CD4-positive, alpha-beta memory T cell (primary cell): ENCODE measurements around the gene WHRN. TPM values are rescaled to one million over a fixed set of nuclear protein-coding genes. Genes with fewer than 3 reads are reported as not detected.

Experiments
- CTCF ChIA-PET: fragments of 350-600 bp; sonication (Branson Sonifier 250); formaldehyde crosslinking; loops from one replicate; lab custom pipeline; 2021; ENCODE audit warnings: inconsistent platforms; ENCODE audit not compliant: partially characterized antibody; lab: Charles Lee
- POLR2A ChIA-PET: fragments of 350-600 bp; sonication (Branson Sonifier 250); formaldehyde crosslinking; loops from one replicate; lab custom pipeline; 2021; ENCODE audit not compliant: partially characterized antibody; lab: Charles Lee
- DNase-seq, 5 donors: peaks; one replicate each; pipeline versions ENCODE4 v3.0.0 to v3.0.0-alpha.2; 2020 to 2022; ENCODE audit warnings: mixed read lengths in 1 of 5
- H3K27ac ChIP-seq: one replicate; pipeline ENCODE4 v1.7.0; 2013; ENCODE audit warnings: low read depth, low read length
- H3K27me3 ChIP-seq: 2 replicates; pipeline ENCODE4 v1.7.0; 2013; ENCODE audit warnings: mild to moderate bottlenecking, low read length, moderate library complexity; ENCODE audit not compliant: insufficient read depth
- H3K36me3 ChIP-seq: 2 replicates; pipeline ENCODE4 v1.7.0; 2013; ENCODE audit warnings: mild to moderate bottlenecking, low read length, moderate library complexity; ENCODE audit not compliant: insufficient read depth
- H3K4me1 ChIP-seq: 2 replicates; pipeline ENCODE4 v1.7.0; 2013; ENCODE audit warnings: mild to moderate bottlenecking, low read length, moderate library complexity; ENCODE audit not compliant: insufficient read depth
- H3K4me3 ChIP-seq, 2 donors: one replicate each; pipeline ENCODE4 v1.7.0; 2013; ENCODE audit warnings: low read length in 2 of 2, mild to moderate bottlenecking in 1 of 2
- H3K9me3 ChIP-seq, 2 donors: one replicate each; pipeline ENCODE4 v1.7.0; 2013; ENCODE audit warnings: low read length in 2 of 2, control low read depth in 1 of 2; ENCODE audit not compliant: control insufficient read depth in 1 of 2
- H3K27ac Mint-ChIP-seq, 7 donors: one replicate each; pipeline ENCODE4 v1.8.0; 2020 to 2021; ENCODE audit warnings: mixed read lengths in 7 of 7, mild to moderate bottlenecking in 6 of 7, inconsistent platforms in 3 of 7, moderate library complexity in 3 of 7
- H3K27me3 Mint-ChIP-seq, 2 donors: one replicate each; pipeline ENCODE4 v1.8.0; 2020 to 2021; ENCODE audit warnings: mixed read lengths in 2 of 2
- H3K36me3 Mint-ChIP-seq, 2 donors: one replicate each; pipeline ENCODE4 v1.8.0; 2020 to 2021; ENCODE audit warnings: mixed read lengths in 2 of 2, inconsistent platforms in 1 of 2, mild to moderate bottlenecking in 1 of 2
- H3K4me1 Mint-ChIP-seq, 4 donors: one replicate each; pipeline ENCODE4 v1.8.0; 2020 to 2021; ENCODE audit warnings: mixed read lengths in 4 of 4, mild to moderate bottlenecking in 1 of 4
- H3K4me3 Mint-ChIP-seq, 8 donors: one replicate each; pipeline ENCODE4 v1.8.0; 2020 to 2021; ENCODE audit warnings: mixed read lengths in 8 of 8, mild to moderate bottlenecking in 7 of 8, moderate library complexity in 6 of 8, inconsistent platforms in 3 of 8
- H3K9me3 Mint-ChIP-seq, 8 donors: one replicate each; pipeline ENCODE4 v1.8.0; 2020 to 2021; ENCODE audit warnings: mixed read lengths in 8 of 8, mild to moderate bottlenecking in 5 of 8, inconsistent platforms in 3 of 8, moderate library complexity in 1 of 8
- intact Hi-C: fragments of 100-400 bp; cut with micrococcal nuclease; formaldehyde crosslinking; loops from one replicate; pipeline ENCODE4 v1.15.1; 2023
- polyA plus RNA-seq, 2 donors: library from polyadenylated mRNA; unstranded; fragments of 300-500 nt; fragmentation: Illumina TruSeq; gene quantifications; one replicate each; pipeline ENCODE4 v1.2.3, GENCODE V29; 2021
- total RNA-seq, 2 experiments: library from RNA; stranded (reverse); gene quantifications; one replicate each; pipeline ENCODE4 v1.2.3, GENCODE V29; 2021

Gene WHRN
- total and polyA plus RNA-seq, 4 experiments from 2014 or later, result 0.24 to 10.1 (median 5.0) TPM

DNA sequence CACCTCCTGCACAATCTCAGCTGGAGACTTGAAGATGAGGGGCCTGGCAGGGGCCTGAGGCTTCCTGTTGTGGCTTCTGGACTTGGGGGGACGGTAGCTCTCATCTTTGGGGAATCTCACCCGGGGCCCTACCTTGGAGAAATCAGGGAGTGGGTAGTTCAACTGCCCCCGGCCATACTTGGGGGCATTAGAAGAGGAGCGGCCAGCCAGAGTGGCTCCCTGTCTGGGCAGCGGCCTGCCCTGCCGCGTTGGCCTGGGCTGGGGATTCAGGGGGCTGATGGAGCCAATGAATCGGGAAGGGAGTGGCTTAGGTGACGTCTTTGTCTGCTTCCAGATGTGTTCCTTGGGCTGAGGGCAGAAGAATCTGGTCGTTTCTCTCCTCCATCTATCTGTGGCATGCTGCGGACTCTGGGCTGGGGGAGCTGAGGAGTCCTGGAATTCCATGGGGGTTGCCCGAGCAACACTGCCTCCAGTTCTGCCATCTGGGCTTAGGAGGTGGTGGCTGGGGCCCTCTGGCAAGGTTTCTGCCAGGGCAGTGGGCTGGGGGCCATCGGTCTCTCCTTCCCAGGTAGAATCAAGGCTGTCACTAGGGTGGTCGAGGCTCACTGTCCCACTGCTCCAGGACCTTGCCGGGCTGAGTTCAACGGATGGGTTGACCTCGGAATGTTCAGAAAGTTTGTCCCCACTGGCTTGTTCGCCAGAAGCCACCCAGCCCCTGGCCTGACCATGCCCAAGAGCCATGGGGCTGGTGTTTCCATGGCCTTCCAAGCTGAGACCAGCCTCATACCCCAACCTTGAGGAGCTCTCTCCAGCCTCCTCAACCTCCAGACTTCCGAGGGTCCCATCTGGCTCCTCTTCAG lies 128.5 kb downstream of the WHRN start:
- intact Hi-C loops, result no loop called here
- H3K27me3 ChIP-seq, result no peaks in the 10 kb centered on the region
- H3K9me3 ChIP-seq, result no peaks in the 10 kb centered on the region
- Mint-ChIP-seq H3K4me1 (peaks cover 58 to 95% (median 78%) of the 10 kb centered on the region in 4 donors), H3K27me3 (no peaks in the 10 kb centered on the region), H3K36me3 (peaks cover 71 to 83% of the 10 kb centered on the region in 2 donors), H3K4me3 (peak overlapping the region in 4 of 8 donors; percentile 24 to 69 (median 40)), H3K27ac (peak overlapping the region; percentile 83 to 97 (median 94)), H3K9me3 (peaks cover 0 to 2% (median 0%) of the 10 kb centered on the region in 8 donors)
- no peak for DNase-seq
- peaks cover 60% of the 10 kb centered on the region for H3K36me3 ChIP-seq
- H3K4me1 ChIP-seq, result peaks cover 97% of the 10 kb centered on the region
- POLR2A ChIA-PET, result interaction anchor here (0.7 to 2.8 kb wide), 9 partner anchors 11 to 36 kb away, joined by 3 to 75 read pairs (median 3); partner anchors contain the start of gene AKNA
- H3K27ac ChIP-seq, result peak overlapping the region; percentile 60
- no peak overlapping the region for H3K4me3 ChIP-seq
- CTCF ChIA-PET, result interaction anchor here (1.0 to 1.5 kb wide), 4 partner anchors 8 to 37 kb away, joined by 4 to 8 read pairs (median 5); no protein-coding TSS in a partner anchor

DNA sequence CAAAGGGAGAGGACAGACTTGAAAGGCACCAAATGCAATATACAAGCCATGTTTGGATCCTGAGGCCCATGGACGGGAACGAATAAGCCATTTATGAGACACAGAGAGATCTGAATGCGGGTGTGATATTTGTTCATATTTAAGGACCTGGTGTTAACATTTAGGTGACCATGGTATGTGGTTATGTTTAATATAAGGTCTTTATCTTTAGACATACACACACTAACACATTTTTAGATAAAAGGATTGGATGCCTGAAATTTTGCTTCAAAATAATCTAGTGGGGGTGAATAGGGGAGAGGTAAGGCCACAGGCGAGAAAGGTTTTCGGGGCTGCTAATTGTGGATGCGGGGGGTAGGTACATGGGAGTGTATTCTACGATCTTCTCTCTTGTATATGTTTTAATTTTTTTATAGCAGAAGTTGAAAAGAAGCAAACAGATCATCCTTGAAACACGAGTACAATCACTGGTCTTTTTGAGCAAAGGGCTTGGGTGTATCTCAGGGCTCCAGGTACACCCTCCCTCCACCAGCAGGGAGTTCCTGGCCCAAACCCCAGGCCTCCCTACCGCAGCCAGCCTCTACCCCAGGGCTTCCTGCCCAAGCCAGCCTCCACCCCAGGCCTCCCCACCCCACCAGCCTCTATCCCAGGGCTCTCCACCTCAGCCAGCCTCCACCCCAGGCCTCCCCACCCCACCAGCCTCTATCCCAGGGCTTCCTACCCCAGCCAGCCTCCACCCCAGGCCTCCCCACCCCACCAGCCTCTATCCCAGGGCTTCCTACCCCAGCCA lies 129.7 kb downstream of the WHRN start:
- peak overlapping the region; percentile 78 to 99 (median 96) for H3K27ac Mint-ChIP-seq
- peaks cover 0 to 2% (median 0%) of the 10 kb centered on the region in 8 donors for H3K9me3 Mint-ChIP-seq
- DNase-seq, result no peak
- H3K36me3 Mint-ChIP-seq, result peaks cover 75 to 84% of the 10 kb centered on the region in 2 donors
- peak overlapping the region; percentile 1 to 81 (median 64) for H3K4me3 Mint-ChIP-seq
- CTCF ChIA-PET, result interaction anchor here (0.9 to 4.9 kb wide), 4 partner anchors 9 to 30 kb away, joined by 3 to 85 read pairs (median 4); partner anchors contain the start of gene AKNA
- Histone ChIP-seq H3K27ac (peak overlapping the region; percentile 79), H3K4me3 (no peak overlapping the region), H3K9me3 (no peaks in the 10 kb centered on the region), H3K27me3 (no peaks in the 10 kb centered on the region), H3K36me3 (peaks cover 65% of the 10 kb centered on the region), H3K4me1 (peaks cover 97% of the 10 kb centered on the region)
- intact Hi-C loops, result no loop called here
- POLR2A ChIA-PET, result interaction anchor here (1.1 to 37.6 kb wide), 5 partner anchors 9 to 31 kb away, joined by 3 to 1614 read pairs (median 25); partner anchors contain the start of gene AKNA
- H3K27me3 Mint-ChIP-seq, result no peaks in the 10 kb centered on the region
- H3K4me1 Mint-ChIP-seq, result peaks cover 65 to 96% (median 81%) of the 10 kb centered on the region in 4 donors

DNA sequence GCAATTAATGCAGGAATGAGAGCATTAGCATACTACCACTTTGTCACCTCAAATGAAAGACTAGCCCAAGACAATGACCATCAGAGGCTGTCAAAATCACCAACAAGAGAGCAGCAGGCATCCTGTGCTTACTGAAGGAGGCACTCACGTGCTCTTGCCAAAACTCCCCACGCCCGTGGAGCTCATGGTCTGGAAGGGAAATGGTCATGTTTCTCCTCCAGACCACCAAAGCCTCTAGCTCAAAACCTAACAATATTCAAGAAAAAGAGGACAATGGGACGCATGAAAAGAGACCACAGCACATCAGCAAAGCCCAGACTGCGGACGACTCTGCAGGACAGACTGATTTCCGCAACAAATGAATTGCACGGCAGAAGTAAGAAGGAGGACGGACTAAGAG lies 130.3 kb downstream of the WHRN start:
- peaks cover 62 to 97% (median 82%) of the 10 kb centered on the region in 4 donors for H3K4me1 Mint-ChIP-seq
- POLR2A ChIA-PET, result interaction anchor here (37.6 kb wide), 1 partner anchor 18 kb away, joined by 1614 read pairs; the partner anchor contains the start of gene AKNA
- Histone ChIP-seq H3K27me3 (no peaks in the 10 kb centered on the region), H3K4me3 (no peak overlapping the region), H3K27ac (peak overlapping the region; percentile 79), H3K9me3 (no peaks in the 10 kb centered on the region), H3K4me1 (peaks cover 97% of the 10 kb centered on the region), H3K36me3 (peaks cover 62% of the 10 kb centered on the region)
- CTCF ChIA-PET, result interaction anchor here (0.9 to 4.9 kb wide), 4 partner anchors 10 to 31 kb away, joined by 3 to 85 read pairs (median 4); partner anchors contain the start of gene AKNA
- peaks cover 71 to 81% of the 10 kb centered on the region in 2 donors for H3K36me3 Mint-ChIP-seq
- intact Hi-C loops, result no loop called here
- no peaks in the 10 kb centered on the region for H3K27me3 Mint-ChIP-seq
- H3K27ac Mint-ChIP-seq, result peak overlapping the region; percentile 78 to 99 (median 96)
- no peak for DNase-seq
- peak overlapping the region; percentile 1 to 81 (median 64) for H3K4me3 Mint-ChIP-seq
- peaks cover 0 to 2% (median 0%) of the 10 kb centered on the region in 8 donors for H3K9me3 Mint-ChIP-seq

DNA sequence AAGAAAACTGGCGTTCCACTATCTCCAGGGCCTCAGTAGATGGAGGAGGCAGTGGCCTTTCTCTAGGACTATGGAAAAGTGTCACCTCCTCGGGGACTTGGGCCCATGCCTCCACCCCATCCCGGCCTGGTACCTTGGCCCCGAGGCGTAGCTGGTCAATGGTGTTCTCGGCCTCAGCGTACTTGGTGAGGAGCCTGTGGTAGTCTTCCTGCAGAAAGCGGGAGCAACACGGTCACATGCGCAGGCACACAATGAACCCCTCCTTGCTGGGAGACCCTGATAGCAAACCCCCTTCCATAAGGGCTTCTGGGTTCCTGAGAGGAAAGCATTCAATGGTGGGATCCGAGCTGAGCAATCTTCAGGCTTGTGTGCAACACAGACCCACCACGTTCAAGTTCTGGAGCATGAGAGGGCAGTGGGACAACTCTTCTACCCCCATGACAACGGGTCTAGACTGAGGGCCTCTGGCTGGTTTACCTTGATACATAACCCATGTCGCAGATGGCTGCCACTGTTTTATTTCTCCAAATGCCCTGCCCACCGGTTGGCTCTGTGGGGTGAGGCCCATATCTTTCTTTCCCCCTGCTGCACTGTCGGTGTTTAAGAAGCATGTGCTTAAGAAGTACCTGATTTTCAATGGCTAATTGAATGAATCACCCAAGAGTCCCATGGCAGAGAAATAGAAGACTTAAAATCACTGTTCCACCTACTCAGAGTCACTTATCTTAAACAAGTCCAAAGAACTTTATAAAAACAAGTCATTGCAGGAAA lies 131.1 kb downstream of the WHRN start:
- Mint-ChIP-seq H3K4me3 (peak overlapping the region in 7 of 8 donors; percentile 51 to 81 (median 73)), H3K36me3 (peaks cover 70 to 81% of the 10 kb centered on the region in 2 donors), H3K27me3 (no peaks in the 10 kb centered on the region), H3K9me3 (peaks cover 0 to 2% (median 0%) of the 10 kb centered on the region in 8 donors), H3K4me1 (peaks cover 66 to 97% (median 85%) of the 10 kb centered on the region in 4 donors), H3K27ac (peak overlapping the region; percentile 78 to 99 (median 96))
- no peak for DNase-seq
- Histone ChIP-seq H3K27ac (peak overlapping the region; percentile 79), H3K36me3 (peaks cover 54% of the 10 kb centered on the region), H3K4me3 (no peak overlapping the region), H3K9me3 (no peaks in the 10 kb centered on the region), H3K27me3 (no peaks in the 10 kb centered on the region), H3K4me1 (peaks cover 97% of the 10 kb centered on the region)
- POLR2A ChIA-PET, result interaction anchor here (0.7 to 37.6 kb wide), 8 partner anchors 11 to 238 kb away, joined by 3 to 1614 read pairs (median 13); partner anchors contain the start of gene AKNA
- intact Hi-C loops, result loop anchor here (1.0 kb wide), 4 partner anchors 11 to 131 kb away; partner anchors contain the start of gene WHRN
- CTCF ChIA-PET, result interaction anchor here (0.6 to 4.9 kb wide), 12 partner anchors 11 to 280 kb away, joined by 3 to 85 read pairs (median 5); partner anchors contain the start of gene AKNA

DNA sequence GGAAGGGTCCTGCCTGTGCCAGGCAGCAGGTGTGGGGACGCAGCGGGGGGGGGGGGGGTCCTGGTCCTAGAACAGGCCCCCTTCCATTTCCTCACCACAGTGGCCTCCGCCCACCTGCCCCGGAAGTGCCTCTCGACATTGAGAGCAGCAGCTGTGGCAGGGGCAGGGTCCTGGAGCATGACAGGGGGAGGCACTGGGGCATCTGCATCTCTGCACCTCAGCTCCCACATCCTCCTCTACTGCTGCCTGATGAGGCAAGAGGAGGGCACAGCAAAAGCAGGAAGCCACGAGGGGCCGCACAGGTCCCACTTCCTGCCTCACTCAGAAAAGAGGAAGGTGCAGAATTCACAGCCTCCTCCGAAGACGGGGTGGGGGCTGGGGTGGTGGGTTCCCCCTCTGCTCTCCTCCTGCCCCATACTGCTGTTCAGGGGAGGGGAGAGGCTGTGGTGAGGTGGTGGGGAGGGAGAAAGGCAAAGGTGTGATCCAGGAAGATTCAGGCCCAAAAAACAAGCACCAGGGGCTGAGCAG lies 132.3 kb downstream of the WHRN start:
- H3K36me3 ChIP-seq, result peaks cover 51% of the 10 kb centered on the region
- H3K4me3 Mint-ChIP-seq, result peak overlapping the region; percentile 84 to 96 (median 88)
- H3K36me3 Mint-ChIP-seq, result peaks cover 66 to 78% of the 10 kb centered on the region in 2 donors
- intact Hi-C loops, result loop anchor here (1.0 kb wide), 4 partner anchors 10 to 132 kb away; partner anchors contain the start of gene WHRN
- peak overlapping the region; percentile 78 to 99 (median 96) for H3K27ac Mint-ChIP-seq
- CTCF ChIA-PET, result interaction anchor here (0.6 to 4.9 kb wide), 12 partner anchors 10 to 281 kb away, joined by 3 to 85 read pairs (median 5); partner anchors contain the start of gene AKNA
- H3K27me3 ChIP-seq, result no peaks in the 10 kb centered on the region
- H3K27ac ChIP-seq, result peak overlapping the region; percentile 79
- peaks cover 58 to 97% (median 85%) of the 10 kb centered on the region in 4 donors for H3K4me1 Mint-ChIP-seq
- POLR2A ChIA-PET, result interaction anchor here (0.9 to 37.6 kb wide), 10 partner anchors 10 to 534 kb away, joined by 3 to 1614 read pairs (median 8); partner anchors contain the start of gene AKNA
- no peaks in the 10 kb centered on the region for H3K9me3 ChIP-seq
- H3K9me3 Mint-ChIP-seq, result peaks cover 0 to 2% (median 0%) of the 10 kb centered on the region in 8 donors
- DNase-seq, result peak; percentile 88 to 96 (median 91)
- H3K27me3 Mint-ChIP-seq, result no peaks in the 10 kb centered on the region
- peaks cover 96% of the 10 kb centered on the region for H3K4me1 ChIP-seq
- H3K4me3 ChIP-seq, result peak overlapping the region in 1 of 2 donors; percentile 57
